ENCODE results near the gene MXI1. TPM values are rescaled to one million over a fixed set of nuclear protein-coding genes. Genes with fewer than 3 reads are reported as not detected.

Gene MXI1
- total RNA-seq, 2 experiments from 2014 or later: 11.7 to 22.3 TPM

GRCh38 chr10:110215286-110216170, 8.1 kb downstream of the MXI1 start:
- Histone ChIP-seq H3K9me2 (ENCODE audit: insufficient read depth, low read length) (no peaks in the 10 kb centered on the region), H3K27ac (ENCODE audit: low read depth, low read length, poor library complexity, severe bottlenecking) (no peak overlapping the region), H3K36me3 (ENCODE audit: insufficient read depth, low read length) (no peaks in the 10 kb centered on the region), H2AFZ (ENCODE audit: low read length) (no peak overlapping the region), H4K20me1 (ENCODE audit: insufficient read depth, low read length) (no peaks in the 10 kb centered on the region), H3K9me3 (ENCODE audit: low read length) (no peaks in the 10 kb centered on the region), H3K4me1 (ENCODE audit: insufficient read depth, low read length, poor library complexity, severe bottlenecking) (peaks cover 48% of the 10 kb centered on the region), H3K4me3 (ENCODE audit: low read depth, low read length, poor library complexity, severe bottlenecking) (no peak overlapping the region), H3K79me2 (ENCODE audit: insufficient read depth, low read depth, low read length) (no peaks in the 10 kb centered on the region; the same call in 1 of the 2 replicates), H3K4me2 (ENCODE audit: low read length) (no peak overlapping the region)
- DNase-seq (ENCODE audit: low spot score): no peak
- TF ChIP-seq EZH2phosphoT487 (IDR thresholded peaks at IDR 0.05; ENCODE audit: borderline replicate concordance, low read depth, low read length) (no peak), CTCF (conservative IDR thresholded peaks at IDR 0.05; ENCODE audit: low read length) (no peak)
- intact Hi-C loops (cut with micrococcal nuclease; ENCODE audit: unreplicated experiment): loop anchor here (10.0 kb wide), 1 partner anchor 709 kb away; no protein-coding TSS in a partner anchor
- ChIA-PET POLR2A (interaction anchor here (0.6 to 1.2 kb wide), 10 partner anchors 7 to 316 kb away, joined by 3 to 8 read pairs (median 4); no protein-coding TSS in a partner anchor), CTCF (ENCODE audit: unreplicated experiment) (no interaction called here)
- no TSS peak for BruUV-seq (replicated peaks)

DNA sequence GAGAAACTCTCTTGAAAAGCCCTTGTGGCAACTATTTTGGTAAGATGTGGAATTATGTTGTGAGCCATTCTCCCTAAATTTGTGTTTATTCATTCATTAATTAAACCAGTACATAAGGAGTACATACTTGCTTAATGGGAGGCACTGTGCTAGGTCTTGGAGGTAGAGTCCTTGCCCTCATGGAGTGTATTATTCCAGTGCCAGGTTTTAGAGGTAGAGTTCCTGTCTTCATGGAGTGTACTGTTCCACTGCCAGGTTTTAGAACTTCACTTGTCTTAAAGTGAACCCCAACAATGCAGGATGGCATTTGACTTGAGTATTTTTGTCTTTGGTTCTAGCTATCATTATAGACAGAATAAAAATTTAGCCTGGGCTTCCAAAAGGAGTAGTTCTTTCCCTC, 8.8 kb downstream of the MXI1 start:
- BruUV-seq (replicated peaks): no TSS peak
- Histone ChIP-seq H2AFZ (ENCODE audit: low read length) (no peak overlapping the region), H3K27ac (ENCODE audit: low read depth, low read length, poor library complexity, severe bottlenecking) (no peak overlapping the region), H3K36me3 (ENCODE audit: insufficient read depth, low read length) (no peaks in the 10 kb centered on the region), H3K9me2 (ENCODE audit: insufficient read depth, low read length) (no peaks in the 10 kb centered on the region), H3K4me3 (ENCODE audit: low read depth, low read length, poor library complexity, severe bottlenecking) (no peak overlapping the region), H3K4me2 (ENCODE audit: low read length) (no peak overlapping the region), H3K79me2 (ENCODE audit: insufficient read depth, low read depth, low read length) (no peaks in the 10 kb centered on the region; the same call in 1 of the 2 replicates), H3K9me3 (ENCODE audit: low read length) (no peaks in the 10 kb centered on the region), H4K20me1 (ENCODE audit: insufficient read depth, low read length) (no peaks in the 10 kb centered on the region), H3K4me1 (ENCODE audit: insufficient read depth, low read length, poor library complexity, severe bottlenecking) (peaks cover 48% of the 10 kb centered on the region)
- intact Hi-C loops (cut with micrococcal nuclease; ENCODE audit: unreplicated experiment): loop anchor here (10.0 kb wide), 1 partner anchor 709 kb away; no protein-coding TSS in a partner anchor
- CTCF ChIA-PET (ENCODE audit: unreplicated experiment): no interaction called here
- TF ChIP-seq CTCF (conservative IDR thresholded peaks at IDR 0.05; ENCODE audit: low read length) (no peak), EZH2phosphoT487 (IDR thresholded peaks at IDR 0.05; ENCODE audit: borderline replicate concordance, low read depth, low read length) (no peak)
- no peak for DNase-seq (ENCODE audit: low spot score)
- POLR2A ChIA-PET: interaction anchor here (0.6 to 1.2 kb wide), 8 partner anchors 13 to 331 kb away, joined by 3 to 8 read pairs (median 4); no protein-coding TSS in a partner anchor

Data from OCI-LY7 (cell line).